HK-2 (cell line): ENCODE measurements around the gene CTCF.

ENCODE experiments used
- DNase-seq: peaks from one replicate; pipeline ENCODE4 v3.0.0-alpha.2; 2018; ENCODE audit not compliant: unreplicated experiment

CTCF gene

DNA sequence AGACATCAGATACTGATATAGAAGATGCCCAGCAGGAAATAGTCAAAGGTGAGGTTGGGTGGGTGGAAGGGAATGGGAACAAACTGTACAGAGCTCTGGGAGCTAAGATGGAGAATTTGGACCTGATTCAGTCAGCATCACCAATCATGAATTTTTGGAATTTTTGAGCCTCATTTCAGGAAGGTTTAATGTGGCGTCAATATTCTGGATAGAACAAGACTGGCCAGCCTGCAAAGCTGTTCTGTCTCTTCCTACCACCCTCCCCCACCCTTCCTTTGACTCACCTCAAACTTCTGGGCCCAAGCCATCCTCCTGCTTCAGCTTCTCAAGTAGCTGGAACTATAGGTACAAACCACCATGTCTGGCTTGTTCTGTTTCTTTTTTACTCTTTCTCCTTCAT is 32.6 kb downstream of the CTCF start:
- DNase-seq = no peak

DNA sequence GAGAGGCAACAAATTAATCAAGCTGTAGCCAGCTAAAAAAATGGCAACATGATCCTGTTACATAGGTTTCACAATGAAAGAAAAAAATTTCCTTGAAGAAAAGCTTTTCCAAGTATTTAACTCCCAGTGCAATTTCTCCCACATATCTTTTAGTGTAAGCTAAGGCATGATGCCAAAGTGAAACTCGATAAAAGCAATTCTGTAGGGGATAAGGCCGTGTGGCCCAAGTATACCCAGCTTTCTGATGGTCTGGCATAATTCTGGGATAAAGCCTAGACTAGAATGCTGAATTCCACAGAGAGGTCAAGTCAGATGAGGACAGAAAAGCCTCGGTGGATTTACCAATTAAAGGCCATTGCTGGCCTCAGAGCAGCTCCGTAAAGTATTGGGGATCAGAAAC is 36.2 kb downstream of the CTCF start:
- no peak for DNase-seq

DNA sequence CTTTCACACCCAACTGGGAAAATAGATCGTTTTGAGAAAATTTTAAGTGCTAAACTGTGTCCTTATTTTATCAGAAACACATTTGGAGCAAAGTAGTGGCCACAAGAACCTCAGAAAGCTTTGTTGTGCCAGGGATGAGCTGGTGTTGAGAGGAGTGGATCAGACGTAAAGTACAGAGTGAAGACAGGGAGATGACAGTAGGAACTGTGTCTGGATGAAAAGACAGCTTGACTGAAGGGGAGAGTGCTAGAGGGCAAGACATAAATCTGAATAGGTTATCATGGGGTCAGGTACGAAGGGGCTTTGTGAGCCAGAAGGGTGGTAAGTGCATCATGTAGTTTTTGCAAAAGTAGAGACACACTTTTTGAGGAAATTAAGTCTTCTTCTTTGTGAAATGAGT is 43.3 kb downstream of the CTCF start:
- DNase-seq = no peak

DNA sequence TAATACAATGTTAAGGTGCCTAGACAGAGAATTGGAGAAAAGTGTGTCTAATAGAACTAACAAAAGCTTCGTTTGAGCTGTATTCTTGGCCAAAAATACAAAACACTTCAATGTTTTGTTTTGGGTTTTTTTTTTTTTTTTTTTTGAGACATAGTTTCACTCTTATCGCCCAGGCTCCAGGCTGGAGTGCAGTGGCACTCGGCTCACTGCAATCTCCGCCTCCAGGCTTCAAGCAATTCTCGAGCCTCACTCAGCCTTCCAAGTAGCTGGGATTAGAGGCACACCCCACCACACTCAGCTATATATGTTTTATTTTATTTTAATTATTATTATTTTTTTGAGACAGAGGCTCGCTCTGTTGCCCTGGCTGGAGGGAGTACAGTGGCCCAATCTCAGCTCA is 44.3 kb downstream of the CTCF start:
- no peak for DNase-seq

DNA sequence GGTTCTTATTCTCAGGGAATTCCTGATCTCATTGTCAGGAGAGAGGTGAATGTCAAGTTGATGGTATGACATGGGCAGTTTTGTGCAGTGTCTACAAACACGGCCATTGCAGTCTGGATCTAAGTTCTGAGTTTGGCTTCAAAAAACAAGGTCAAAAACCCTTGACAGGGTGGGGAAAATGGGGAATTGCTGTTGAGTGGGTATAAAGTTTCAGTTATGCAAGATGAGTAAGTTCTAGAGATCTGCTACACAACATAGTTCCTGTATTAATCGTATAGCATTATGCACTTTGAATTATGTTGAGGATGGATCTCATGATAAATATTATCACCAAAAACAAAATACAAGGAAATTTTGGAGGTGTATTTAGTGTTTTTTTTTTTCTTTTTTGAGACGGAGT is 46.0 kb downstream of the CTCF start:
- DNase-seq = no peak

DNA sequence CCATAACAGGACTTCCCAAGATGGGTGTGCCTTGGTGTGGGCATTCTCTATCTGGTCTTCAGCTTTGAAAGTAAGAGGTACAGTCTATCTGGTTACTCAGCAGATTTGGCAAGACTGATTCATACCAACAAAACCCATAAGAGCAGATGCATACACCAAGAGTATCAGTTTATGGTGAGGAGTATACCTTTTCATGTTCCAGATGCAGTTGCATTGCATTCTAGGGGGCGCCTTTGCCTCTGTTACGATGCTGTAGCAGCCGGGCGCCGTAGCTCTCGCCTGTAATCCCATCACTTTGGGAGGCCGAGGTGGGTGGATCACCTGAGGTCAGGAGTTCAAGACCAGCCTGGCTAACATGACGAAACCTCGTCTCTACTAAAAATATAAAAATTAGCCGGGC is 51.5 kb downstream of the CTCF start:
- no peak for DNase-seq

DNA sequence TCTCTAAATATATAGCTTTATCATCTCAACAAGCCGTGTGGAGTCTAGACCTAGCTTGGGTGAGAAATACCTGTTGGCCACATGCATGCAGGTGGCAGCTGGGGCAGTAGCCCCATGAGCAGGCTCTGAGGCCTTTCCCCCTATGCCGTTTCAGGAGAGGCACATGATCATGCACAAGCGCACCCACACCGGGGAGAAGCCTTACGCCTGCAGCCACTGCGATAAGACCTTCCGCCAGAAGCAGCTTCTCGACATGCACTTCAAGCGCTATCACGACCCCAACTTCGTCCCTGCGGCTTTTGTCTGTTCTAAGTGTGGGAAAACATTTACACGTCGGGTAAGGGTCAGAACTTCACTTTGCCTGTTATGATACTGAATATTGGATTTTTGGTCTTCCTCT is 65.9 kb downstream of the CTCF start:
- DNase-seq = no peak

DNA sequence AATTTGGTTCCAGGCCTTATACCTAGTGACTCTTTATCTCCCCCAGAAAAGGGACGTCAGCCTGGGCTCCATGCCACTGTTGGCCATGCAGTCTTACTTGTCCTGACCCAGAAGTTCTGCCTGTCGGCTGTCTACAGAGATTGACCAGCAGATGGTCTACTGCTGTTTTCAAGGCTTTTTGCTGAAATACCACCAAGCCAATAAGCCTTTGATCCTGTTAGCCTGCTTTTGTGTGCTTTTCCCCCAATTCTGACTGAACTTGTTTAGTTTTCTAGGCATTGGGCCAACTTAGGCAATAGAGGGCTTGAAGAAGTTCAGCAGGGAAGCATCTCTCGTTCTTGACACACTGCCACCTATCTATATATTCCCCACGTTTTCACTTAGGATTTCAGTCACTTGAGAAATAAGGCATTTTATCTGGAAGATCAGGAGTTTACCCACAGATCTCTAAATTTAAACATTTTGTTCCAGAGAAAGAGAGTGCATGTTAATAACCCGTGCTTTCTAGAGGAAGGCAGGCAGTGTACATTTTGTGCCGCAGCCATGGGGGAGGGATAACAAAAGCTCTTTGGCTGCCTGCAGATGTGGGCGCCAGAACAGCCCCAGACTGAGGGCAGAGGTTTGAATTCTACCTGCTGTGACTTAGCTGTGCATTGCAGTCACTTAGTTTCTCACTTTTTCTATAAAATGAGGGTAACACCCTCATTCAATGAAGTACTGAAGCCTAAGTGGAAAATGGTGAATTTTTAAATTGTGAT is 70.3 kb downstream of the CTCF start:
- no peak for DNase-seq

DNA sequence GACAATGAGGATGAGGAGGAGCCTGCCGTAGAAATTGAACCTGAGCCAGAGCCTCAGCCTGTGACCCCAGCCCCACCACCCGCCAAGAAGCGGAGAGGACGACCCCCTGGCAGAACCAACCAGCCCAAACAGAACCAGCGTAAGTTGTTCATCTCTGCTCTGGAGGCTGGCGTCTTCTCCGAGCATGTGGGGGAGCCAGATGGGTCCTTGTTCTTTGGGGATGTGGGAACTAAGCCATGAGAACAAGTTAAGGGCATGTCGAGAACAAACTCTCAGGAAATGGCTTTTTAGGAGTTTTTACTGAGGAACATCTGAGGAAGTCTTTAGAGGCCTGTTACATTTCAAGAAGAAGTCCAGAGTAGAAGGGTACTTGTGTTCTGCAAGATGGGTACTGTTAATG is 74.4 kb downstream of the CTCF start:
- DNase-seq = no peak

DNA sequence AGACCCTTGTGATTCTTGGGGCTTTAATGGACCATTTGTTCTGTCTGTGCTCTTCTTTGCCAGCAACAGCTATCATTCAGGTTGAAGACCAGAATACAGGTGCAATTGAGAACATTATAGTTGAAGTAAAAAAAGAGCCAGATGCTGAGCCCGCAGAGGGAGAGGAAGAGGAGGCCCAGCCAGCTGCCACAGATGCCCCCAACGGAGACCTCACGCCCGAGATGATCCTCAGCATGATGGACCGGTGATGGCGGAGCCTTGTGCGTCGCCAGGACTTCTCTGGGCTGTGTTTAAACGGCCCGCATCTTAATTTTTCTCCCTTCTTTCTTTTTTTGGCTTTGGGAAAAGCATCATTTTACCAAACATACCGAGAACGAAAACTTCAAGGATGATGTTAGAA is 75.3 kb downstream of the CTCF start:
- DNase-seq = no peak

DNA sequence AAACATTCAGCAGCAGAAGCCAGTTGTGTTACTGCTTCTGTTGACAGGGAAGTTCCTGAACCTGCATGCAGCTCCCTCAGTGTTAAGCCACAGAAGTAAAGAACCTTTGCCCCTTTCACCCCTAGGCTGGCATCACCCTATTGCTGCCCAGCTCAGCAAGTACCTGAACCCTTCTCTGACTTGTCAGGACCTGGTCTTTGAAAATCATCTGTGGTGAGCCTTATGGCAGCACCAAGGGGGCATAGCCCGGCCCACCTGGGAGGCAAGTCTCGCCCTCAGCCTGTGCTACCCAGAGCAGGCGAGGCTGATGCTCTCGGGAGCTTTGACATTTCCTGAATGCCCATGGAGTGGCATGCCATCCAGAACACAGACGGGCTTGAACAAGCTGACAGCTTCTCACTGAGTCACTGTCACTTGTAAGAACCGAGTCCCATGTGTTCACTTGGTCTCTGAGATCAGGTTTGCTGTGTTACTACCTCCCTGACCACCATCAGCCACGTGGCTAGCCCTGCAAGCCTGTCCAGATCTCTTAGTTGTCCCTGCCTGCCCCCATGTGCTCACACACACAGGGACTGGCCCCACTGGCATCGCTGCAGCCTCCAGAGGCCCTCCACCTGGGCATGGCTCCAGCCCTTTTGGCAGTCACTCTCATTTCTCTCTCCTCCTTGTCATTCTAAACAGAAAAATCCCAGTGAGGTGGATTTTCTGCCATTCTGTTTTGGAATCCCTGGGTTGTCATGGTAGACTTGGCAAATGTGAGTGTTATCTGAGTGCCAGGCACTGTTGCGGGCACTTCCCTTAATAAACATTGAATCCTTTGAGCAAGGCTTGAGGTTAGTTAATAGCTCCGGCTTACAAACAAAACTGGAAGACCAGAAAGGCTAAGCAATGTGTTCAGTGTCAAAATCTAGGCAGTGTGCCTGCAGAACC is 79.7 kb downstream of the CTCF start:
- DNase-seq = no peak

DNA sequence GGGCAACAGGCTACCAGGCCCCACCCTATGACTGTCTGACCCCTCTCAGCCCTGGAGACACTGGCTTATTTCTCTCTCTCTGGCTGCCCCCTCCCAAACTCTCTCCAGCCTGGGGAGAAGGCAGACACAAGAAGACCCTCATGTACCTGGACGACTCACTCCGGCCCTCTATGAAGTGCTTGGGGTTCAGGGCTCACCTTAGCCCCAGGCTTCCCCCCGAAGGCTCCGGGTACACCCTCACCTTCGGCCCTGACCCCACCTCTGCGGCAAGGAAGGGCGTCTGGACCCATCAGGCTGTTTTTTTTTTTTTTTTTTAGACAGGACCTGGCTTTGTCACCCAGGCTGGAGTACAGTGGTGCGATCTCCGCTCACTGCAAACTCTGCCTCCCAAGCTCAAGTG is 81.7 kb downstream of the CTCF start:
- no peak for DNase-seq

DNA sequence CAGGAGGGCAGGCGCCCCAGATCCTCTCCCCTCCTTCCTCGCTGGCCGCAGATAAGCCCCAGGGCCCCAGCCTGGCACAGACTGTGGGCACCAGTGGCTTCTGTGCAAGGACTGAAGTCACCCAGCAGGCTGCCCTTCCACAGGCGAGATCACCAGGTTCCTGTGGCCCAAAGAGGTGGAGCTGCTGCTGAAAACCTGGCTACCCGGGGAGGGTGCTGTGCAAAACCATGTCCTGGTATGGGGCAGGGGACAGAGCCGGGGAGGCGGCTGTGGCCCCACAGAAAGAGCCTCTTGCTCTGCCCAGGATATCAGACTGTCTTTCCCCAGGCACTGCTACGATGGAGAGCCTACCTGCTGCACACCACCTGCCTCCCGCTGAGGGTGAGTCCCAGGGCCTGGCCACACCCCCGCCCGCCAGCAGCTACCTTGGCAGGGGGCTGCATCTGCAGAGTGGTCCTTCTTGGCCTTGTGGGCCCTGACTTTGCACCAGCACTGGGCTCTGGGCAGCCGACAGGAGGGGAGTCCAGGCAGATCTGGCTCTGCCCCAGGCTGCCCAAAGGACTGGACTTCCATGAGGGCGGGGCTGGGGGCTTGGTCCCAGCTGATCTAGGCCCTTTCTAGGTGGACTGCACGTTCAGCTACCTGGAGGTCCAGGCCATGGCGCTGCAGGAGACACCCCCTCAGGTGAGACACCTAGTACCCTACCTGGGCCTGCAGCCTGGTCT is 83.2 kb downstream of the CTCF start:
- DNase-seq = no peak

DNA sequence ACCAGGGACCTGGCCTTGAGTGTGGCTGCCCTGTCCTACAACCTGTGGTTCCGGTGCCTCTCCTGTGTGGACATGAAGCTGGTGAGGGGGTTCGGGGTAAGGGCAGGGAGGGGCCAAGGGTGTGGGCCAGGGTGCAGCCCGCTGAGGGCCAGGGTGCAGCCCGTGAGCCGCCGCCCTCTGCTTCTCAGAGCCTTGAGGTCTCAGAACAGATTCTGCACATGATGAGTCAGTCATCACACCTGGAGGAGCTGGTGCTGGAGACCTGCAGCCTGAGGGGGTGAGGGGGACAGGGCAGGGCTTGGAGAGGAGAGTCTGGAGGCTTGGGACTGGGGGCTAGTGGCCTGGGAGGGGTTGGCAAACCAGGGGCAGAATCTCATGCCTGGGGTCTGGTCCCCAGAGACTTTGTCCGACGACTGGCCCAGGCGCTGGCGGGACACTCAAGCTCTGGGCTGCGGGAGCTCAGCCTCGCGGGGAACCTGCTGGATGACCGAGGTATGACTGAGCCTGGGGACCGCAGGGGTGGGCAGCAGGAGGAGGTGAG is 84.9 kb downstream of the CTCF start:
- DNase-seq = no peak

DNA sequence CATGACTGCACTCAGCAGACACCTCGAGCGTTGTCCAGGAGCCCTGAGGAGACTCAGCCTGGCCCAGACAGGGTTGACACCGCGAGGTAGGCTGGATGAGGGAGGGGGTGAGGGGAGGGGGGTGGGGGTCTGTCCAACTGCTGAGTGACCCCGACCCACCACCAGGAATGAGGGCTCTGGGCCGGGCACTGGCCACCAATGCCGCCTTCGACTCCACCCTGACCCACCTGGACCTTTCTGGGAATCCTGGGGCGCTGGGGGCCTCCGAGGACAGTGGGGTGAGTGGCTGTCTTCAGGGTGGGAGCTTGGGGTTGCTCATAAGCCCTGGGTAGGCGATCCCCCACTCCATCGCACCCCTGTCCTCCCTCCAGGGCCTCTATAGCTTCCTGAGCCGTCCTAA is 85.4 kb downstream of the CTCF start:
- no peak for DNase-seq

DNA sequence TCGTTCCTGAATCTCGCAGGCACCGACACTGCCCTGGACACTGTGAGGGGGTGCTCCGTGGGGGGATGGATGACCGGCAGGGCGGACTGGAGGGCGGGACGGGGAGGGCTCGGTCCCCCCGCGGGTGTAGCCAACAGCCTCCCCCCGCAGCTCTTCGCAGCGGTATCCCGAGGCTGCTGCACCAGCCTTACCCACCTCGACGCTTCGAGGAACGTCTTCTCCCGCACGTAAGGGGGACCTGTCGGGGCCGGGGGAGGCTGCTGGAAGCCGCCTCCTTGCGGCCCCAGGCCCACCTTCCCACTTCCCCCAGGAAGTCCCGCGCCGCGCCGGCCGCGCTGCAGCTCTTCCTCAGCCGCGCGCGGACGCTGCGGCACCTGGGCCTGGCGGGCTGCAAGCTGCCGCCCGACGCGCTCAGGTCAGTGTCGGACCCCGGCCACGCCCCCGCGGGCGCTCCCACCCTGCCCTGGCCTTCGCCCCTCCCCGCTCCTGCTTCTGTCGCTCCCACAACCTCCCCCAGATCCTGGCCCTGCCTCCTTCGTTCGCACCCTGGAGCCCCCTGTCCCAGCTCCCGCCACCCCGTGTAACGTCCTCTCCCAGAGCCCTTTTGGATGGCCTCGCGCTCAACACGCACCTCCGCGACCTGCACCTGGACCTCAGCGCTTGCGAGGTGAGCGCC is 85.9 kb downstream of the CTCF start:
- DNase-seq = no peak

DNA sequence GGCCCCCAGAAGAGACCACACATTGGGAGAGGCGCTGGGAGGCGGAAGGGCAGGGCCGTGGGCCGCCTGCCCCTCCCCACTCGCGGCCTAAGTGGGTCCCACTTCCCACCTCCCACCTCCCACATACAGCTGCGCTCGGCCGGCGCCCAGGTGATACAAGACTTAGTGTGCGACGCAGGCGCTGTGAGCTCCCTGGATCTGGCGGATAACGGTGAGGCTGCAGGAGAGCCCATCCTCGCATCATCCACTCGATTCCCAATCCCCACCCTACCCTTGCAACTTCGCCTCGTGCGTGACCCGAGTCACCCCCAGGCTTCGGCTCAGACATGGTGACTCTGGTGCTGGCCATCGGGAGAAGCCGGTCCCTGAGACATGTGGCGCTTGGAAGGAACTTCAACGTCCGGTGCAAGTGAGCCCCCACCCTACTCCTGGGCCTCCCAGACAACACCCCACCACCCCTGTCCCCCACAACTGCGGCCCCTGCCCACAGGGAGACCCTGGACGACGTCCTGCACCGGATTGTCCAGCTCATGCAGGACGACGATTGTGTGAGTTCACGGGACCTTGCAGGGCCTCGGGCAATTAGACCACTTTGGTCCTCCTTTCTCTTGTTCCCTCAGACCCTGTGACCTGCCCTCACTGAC is 86.6 kb downstream of the CTCF start:
- no peak for DNase-seq

DNA sequence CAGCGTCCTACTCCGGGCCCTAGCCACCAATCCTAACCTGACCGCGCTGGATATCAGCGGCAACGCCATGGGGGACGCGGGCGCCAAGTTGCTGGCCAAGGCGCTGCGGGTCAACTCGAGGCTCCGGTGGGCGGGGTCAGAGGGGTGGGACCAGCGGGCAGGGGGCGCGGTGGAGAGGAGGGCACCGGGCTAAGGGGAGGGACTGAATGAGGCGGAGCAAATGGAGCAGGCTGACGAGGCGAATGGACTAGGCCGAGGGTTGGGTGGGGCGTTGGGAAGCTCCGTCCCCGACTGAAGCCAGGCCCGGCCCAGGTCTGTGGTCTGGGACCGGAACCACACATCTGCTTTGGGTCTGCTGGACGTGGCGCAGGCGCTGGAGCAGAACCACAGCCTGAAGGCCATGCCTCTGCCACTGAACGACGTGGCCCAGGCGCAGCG is 87.2 kb downstream of the CTCF start:
- no peak for DNase-seq

DNA sequence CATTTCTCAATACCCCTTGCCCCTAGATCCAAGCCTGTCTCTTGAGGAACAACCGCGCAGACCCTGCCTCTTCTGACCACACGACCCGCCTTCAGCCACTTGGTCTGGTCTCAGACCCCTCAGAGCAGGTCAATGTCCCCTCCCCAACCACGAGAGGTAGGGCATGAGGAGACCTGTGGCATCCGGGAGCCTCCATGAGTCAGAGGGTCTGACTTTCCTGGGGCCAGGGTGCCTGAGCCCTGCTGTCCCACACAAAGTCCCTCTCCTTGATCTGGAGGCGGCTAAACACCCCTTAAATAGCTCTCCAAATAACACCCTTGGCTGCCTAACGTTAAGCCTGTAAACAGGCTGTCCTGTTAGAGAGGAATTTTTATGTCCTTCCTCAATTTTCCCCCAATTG is 87.7 kb downstream of the CTCF start:
- no peak for DNase-seq

DNA sequence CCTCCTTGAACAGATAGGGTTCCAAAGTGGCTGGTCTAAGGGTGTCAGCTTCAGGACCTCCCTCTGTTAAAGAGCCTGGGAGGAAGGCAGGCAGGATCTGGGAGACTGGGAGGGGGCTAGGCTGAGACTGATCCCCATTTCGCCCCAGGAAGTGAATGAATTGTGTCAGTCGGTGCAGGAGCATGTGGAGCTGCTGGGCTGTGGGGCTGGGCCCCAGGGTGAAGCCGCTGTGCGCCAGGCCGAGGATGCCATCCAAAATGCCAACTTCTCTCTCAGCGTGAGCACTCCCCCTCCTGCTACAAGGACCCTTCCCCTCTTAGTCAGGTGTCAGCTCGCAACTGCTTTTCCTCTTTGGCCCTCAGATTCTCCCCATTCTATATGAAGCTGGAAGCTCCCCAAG is 88.7 kb downstream of the CTCF start:
- DNase-seq = no peak

DNA sequence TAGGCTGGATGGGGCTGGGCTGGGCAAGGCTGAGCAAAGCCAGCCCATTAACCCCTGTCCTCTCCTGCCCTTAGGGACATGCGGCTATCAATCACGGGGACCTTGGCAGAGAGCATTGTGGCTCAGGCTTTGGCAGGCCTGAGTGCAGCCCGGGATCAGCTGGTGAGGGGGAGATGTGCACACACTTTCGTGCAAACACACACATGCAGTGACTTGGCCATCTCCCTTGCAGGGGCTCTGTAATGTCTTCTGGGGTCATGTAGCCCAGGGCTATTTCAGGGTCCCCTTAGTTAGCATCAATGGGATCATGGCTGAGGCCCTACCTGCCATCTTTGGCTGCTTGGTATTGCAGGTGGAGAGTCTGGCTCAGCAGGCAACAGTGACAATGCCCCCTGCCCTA is 89.5 kb downstream of the CTCF start:
- DNase-seq = no peak
